Stimulated activated naive CD4-positive, alpha-beta T cell (primary cell): ENCODE results near the gene SCFD2.
"Not testable (repeated sequence)": the region's sequence is repeated elsewhere in the genome, so short reads cannot be mapped to it uniquely, and the experiment has no call there.

Experiments
- DNase-seq, 6 experiments: peaks; one replicate each; lab custom pipeline; 2025; lab: John Stamatoyannopoulos, UW

SCFD2 gene

GRCh38 chr4:52852041-52852440, 513.8 kb downstream of the SCFD2 start:
- no peak for DNase-seq

GRCh38 chr4:52850406-52851124, 515.3 kb downstream of the SCFD2 start:
- DNase-seq = no peak

DNA sequence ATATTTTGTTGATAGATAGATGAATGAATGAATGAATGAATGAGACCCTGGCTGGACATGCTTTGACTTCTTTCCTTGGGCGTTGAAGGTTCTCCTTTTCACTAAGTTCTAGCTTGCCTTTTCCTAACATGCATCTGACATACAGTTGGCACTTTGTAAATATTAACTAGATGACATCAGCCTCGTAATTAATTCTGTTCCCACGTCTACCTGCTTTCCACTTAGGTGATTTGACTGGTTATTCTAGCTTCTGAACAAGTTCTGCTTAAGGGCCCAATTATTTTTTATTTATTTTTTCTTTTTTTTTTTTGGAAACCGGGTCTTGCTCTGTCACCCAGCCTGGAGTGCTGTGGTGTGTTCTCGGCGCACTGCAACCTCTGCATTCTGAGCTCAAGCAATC, 517.6 kb downstream of the SCFD2 start:
- no peak for DNase-seq

DNA sequence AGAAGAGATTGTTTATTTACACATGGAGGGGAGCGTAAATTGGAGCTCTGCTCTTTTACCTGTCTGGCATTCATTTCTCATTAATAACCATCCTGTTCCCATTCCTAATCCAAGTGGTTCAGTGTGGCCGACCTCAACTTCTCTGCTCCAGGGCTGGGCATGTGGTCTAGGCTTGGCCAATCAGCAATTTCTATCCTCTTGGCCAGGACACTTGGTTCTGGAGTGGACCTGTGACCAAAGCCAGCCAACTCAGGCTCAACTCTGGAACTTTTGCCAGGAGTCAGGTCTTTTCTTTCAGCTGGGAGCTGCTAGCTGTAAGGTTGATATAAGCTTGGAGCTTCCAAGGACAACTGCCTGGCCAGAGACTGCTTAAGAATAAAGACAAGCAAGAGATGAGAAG, 519.4 kb downstream of the SCFD2 start:
- no peak for DNase-seq

DNA sequence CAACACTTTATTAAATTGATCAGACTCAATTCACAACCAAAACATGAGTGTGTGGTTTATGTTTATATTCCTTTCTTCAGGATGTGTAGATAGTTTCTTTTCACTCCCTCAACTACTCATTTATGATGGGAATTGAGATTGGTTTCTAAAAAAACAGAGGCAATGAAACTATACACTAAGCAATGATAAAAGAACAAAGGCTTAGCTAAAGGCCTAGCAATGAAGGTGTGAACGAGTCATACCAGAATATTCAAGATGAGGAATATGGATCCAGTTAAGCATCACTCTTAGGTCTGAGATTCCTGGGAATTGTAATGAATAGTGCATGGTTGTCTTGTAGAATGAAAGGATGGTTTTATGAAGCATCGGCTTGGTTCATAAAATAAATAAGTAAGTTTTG, 521.3 kb downstream of the SCFD2 start:
- DNase-seq = no peak

DNA sequence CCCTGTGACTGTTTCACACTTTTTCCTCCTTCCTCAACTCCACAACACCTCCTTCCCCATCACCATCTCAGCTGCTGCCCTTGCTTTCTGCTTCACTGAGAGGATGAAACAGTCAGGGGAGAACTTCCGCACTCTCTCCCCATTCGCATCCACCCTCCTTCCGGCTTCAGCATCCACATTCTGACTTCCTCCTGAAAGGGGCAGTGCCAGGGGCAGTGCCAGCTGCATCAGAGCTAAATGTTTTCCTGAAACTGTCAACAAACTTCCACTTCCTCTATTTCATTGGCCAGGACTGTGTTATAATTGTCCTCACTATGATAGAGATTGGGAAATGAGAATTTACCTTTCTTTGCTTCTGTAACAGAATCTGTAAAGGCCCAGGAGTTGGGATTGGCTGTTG, 521.9 kb downstream of the SCFD2 start:
- no peak for DNase-seq

DNA sequence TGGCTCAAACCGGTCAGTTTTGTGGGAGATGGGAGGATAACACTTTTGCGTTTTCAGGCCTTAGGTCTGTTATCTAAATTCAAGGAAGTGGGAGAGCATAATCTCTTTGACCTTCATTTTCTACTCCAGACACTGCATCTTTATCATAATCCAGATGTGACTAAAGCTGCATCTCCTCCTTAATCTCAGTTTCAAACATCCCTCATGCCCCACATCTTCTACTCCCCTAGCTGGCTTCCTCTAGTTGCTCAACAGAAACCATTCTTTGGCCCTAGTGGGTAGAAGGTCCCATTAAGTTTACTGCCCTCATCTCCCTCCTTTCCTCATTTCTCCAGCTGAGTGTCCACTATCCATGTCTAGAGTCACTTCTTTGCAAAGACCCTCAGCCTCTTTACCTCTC, 522.5 kb downstream of the SCFD2 start:
- DNase-seq = no peak

DNA sequence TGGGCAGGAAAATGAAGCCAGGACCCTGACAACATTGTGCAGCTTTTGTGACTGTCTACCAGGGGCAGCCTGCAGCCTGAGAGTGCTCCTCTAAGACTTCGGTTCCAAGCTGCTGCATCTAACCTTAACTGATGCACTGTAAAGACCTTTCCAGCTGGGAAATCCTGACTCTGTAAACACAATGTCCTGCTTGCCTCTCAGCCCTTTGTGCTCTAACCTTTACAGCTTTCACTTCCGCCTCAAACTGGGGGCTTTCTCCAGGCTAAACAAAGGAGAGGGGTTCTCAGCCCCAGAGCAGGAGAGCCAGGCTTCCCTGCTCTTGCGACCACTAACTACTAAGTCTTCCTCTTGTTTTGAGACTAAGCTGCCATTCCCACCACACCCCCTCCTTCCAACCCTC, 523.1 kb downstream of the SCFD2 start:
- no peak for DNase-seq

GRCh38 chr4:52841682-52842456, 524.0 kb downstream of the SCFD2 start:
- no peak for DNase-seq

- no peak for DNase-seq
These were observed 525.1 kb downstream of the SCFD2 start for GRCh38 chr4:52840531-52841370.

GRCh38 chr4:52838729-52839586, 526.9 kb downstream of the SCFD2 start:
- DNase-seq = no peak

- DNase-seq = no peak
These were observed 527.9 kb downstream of the SCFD2 start for GRCh38 chr4:52837716-52838558.

DNA sequence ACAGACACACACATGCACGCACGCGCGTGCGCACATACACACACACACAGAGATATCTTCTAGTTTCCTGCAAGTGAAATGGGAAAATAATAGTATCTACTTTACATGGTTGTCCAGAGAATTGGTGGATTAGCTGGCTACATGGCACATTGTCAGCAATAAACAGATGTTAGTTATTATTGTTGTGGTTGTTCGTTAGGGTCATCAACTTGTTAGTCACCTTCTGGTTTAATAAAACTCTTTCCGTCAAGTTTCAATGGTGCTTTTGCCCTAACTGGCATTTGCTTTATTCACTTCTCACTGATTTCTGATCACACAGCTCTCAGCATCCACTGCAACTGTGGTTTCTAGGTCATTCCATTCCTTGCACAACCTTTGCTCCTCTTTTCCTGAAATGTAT, 529.2 kb downstream of the SCFD2 start:
- no peak for DNase-seq

- no peak for DNase-seq
These were observed 529.7 kb downstream of the SCFD2 start for GRCh38 chr4:52836120-52836519.

- DNase-seq = not testable (repeated sequence)
These were observed 531.0 kb downstream of the SCFD2 start for GRCh38 chr4:52834641-52835456.

DNA sequence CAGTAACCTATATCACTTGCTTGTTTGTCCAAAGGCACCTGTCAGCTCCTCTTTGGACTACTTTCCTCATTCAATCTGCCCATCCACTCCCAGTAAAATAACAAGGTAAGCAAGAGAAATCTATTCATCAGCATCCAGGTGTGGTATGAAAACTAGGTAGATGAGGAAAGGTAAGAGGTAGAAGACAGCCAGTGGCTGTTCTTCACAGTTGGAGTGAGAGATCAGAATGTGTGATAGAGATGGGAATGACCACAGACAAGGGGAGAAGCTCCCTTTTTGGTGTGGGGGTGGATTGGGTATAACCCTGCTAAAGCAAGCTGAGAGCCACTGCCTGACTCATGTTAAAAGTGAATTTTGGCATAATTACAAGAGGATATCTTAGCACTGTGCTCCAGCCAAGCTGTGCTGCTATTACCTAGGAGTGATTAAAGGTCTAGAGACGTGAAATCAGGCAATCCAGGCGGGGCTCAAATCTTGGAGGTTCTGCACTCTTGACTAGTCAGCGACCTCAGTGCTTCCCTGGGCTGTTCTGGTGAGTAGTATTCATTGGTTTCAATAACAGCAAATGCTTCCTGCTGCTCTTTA, 531.8 kb downstream of the SCFD2 start:
- no peak for DNase-seq

DNA sequence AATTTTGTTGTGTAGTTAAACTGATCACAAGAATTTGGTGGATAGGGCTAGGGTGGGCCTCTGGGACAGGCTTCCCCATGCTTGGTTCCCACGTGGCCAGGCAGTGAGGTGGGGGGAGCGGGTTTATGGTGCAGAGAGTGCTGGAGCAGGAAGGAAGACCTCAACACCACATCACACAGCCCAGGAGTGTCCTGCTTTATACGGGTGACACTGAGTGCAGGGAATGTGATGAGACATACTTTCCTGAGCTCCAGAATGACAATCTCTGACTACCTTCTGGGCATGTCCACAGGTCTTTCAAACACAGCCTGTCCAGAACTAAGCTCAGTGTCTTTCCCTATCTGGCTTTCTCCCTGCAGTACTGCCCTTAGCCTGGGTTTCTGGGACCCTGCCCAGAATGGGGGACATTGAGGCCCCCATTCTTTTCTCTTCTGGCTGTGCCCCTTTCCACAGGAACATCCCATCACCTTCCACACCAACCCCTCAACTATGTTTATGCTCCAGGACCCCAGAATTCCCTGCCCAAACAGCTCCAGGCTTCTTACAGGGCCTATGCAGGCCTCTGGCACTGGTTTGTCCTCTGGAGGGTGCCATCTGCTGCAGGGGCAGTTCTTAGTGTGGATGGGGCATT, 540.3 kb downstream of the SCFD2 start:
- DNase-seq = no peak

DNA sequence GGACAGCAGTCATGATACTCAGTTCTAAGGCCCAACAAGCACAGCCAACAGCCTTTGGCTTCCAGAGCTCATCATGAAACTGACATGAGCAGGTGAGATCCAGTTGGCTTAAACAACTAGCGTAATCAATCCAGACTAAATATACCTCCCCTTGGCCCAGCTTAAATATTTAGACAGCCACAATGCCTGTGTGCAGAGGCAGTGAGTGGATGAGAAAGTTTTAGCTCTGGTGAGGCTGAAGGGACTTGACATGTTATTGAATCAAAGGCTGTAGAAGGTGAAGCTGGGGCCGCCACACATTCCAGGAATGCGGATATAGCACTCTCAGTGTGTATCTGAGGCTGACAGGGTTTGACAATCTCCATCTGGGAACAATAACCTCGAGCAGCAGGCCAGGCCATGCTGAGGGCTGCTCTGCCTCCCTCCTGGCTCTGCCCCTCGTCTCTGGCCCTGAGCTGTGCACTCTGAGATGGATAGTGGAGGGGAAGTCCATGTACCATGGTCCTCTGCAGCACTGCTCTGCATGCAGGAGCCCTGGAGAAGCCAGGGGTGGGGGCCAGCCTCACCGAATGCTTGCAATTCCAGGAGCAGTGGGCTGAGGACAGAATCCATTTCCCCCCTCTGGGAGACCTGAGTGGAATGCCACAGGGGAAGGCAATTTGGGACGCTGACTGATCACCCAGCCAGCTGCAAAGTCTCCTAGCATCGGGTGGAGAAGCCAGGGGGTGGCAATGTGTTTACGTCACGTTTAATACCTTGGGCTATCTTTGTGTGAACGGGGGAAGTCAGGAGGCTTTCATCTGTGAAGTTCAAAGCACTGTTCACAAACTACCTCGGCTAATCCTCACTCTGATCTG, 541.0 kb downstream of the SCFD2 start:
- DNase-seq = peak in 2 of 6 experiments; percentile 6 to 7
